OCI-LY1 (cell line): ENCODE results near the gene AIRE.
"Not testable (repeated sequence)": the region's sequence is repeated elsewhere in the genome, so short reads cannot be mapped to it uniquely, and the experiment has no call there.

Source experiments
- H2AFZ ChIP-seq: fragments of 200-600 bp; sonication (generic), shearing (Covaris generic); 2 replicates; pipeline ENCODE4 v1.6.0; 2014; ENCODE audit warnings: antibody characterized with exemption, mild to moderate bottlenecking, low read length
- H3F3A ChIP-seq: fragments of 200-600 bp; sonication (generic), shearing (Covaris generic); 2 replicates; pipeline ENCODE4 v1.6.0; 2014; ENCODE audit warnings: mild to moderate bottlenecking, antibody characterized with exemption, low read length, moderate library complexity; ENCODE audit not compliant: insufficient read depth
- H3K27ac ChIP-seq: fragments of 200-600 bp; sonication (generic); 2 replicates; pipeline ENCODE4 v1.5.1; 2014; ENCODE audit warnings: low read length, mixed run types, mild to moderate bottlenecking, low read depth; ENCODE audit not compliant: poor library complexity, severe bottlenecking
- H3K27me3 ChIP-seq: fragments of 200-600 bp; sonication (generic); 2 replicates; pipeline ENCODE4 v1.6.0; 2014; ENCODE audit warnings: antibody characterized with exemption, mild to moderate bottlenecking, low read length, moderate library complexity; ENCODE audit not compliant: insufficient read depth
- H3K36me3 ChIP-seq: fragments of 200-600 bp; sonication (generic); 2 replicates; pipeline ENCODE4 v1.6.1; 2014; ENCODE audit warnings: mild to moderate bottlenecking, antibody characterized with exemption, low read length, moderate library complexity, mixed read lengths; ENCODE audit not compliant: insufficient read depth
- H3K4me1 ChIP-seq: fragments of 200-600 bp; sonication (generic); 2 replicates; pipeline ENCODE4 v1.5.1; 2014; ENCODE audit warnings: mild to moderate bottlenecking, low read length, moderate library complexity; ENCODE audit not compliant: insufficient read depth, severe bottlenecking
- H3K4me2 ChIP-seq: fragments of 200-600 bp; sonication (generic), shearing (Covaris generic); 2 replicates; pipeline ENCODE4 v1.6.1; 2014; ENCODE audit warnings: low read length
- H3K4me3 ChIP-seq: fragments of 200-600 bp; sonication (generic); 2 replicates; pipeline ENCODE4 v1.5.1; 2014; ENCODE audit warnings: low read length, low read depth, mild to moderate bottlenecking, mixed read lengths; ENCODE audit not compliant: poor library complexity, severe bottlenecking
- H3K79me2 ChIP-seq: fragments of 200-600 bp; shearing (Covaris generic); 2 replicates; pipeline ENCODE4 v1.6.1; 2016; ENCODE audit warnings: mixed run types, low read length, mixed read lengths; ENCODE audit not compliant: insufficient read depth
- H3K9ac ChIP-seq: fragments of 200-600 bp; sonication (generic), shearing (Covaris generic); 2 replicates; pipeline ENCODE4 v1.6.1; 2014; ENCODE audit warnings: mild to moderate bottlenecking, low read length, mixed read lengths
- H3K9me2 ChIP-seq: fragments of 200-600 bp; sonication (generic), shearing (Covaris generic); 2 replicates; pipeline ENCODE4 v1.6.1; 2014; ENCODE audit warnings: low read depth, mild to moderate bottlenecking, low read length, mixed read lengths
- H3K9me3 ChIP-seq: fragments of 200-600 bp; shearing (Covaris generic); 2 replicates; pipeline ENCODE4 v1.6.1; 2014; ENCODE audit warnings: low read length, mixed read lengths
- H4K20me1 ChIP-seq: fragments of 200-600 bp; sonication (generic), shearing (Covaris generic); 2 replicates; pipeline ENCODE4 v1.6.0; 2016; ENCODE audit warnings: mild to moderate bottlenecking, low read length; ENCODE audit not compliant: insufficient read depth
- CTCF ChIP-seq: fragments of 200-600 bp; sonication (generic), shearing (Covaris generic); IDR thresholded peaks from 2 replicates; pipeline ENCODE4 v1.5.1; 2017; ENCODE audit warnings: mild to moderate bottlenecking, antibody characterized with exemption, low read length, moderate library complexity, mixed read lengths
- EZH2 ChIP-seq: fragments of 200-600 bp; sonication (generic), shearing (Covaris generic); IDR thresholded peaks from 2 replicates; pipeline ENCODE4 v1.8.0; 2017; ENCODE audit warnings: borderline replicate concordance, mixed run types, mild to moderate bottlenecking, antibody characterized with exemption, low read length, moderate library complexity, mixed read lengths

Gene AIRE

GRCh38 chr21:44249204-44250037 is 36.3 kb upstream of the AIRE start:
- H2AFZ ChIP-seq, H3K4me2 ChIP-seq, H3K4me1 ChIP-seq, H3K9me3 ChIP-seq, H3K4me3 ChIP-seq, H3K36me3 ChIP-seq, H3K9me2 ChIP-seq, H3K9ac ChIP-seq, H4K20me1 ChIP-seq, H3K79me2 ChIP-seq, H3K27ac ChIP-seq, H3F3A ChIP-seq, H3K27me3 ChIP-seq: not testable (repeated sequence)

- Histone ChIP-seq H3K9me3 (no peaks in the 10 kb centered on the region), H3K79me2 (no peaks in the 10 kb centered on the region), H4K20me1 (no peaks in the 10 kb centered on the region), H3K27ac (no peak overlapping the region), H2AFZ (no peak overlapping the region), H3K4me2 (no peak overlapping the region), H3K4me1 (no peaks in the 10 kb centered on the region), H3K27me3 (peaks cover 10% of the 10 kb centered on the region), H3K36me3 (no peaks in the 10 kb centered on the region), H3F3A (no peaks in the 10 kb centered on the region), H3K9ac (no peak overlapping the region), H3K4me3 (no peak overlapping the region), H3K9me2 (no peaks in the 10 kb centered on the region)
- TF ChIP-seq CTCF (no peak), EZH2 (no peak)
These were observed 31.6 kb upstream of the AIRE start for GRCh38 chr21:44253832-44254710.

GRCh38 chr21:44255511-44255981 is 30.1 kb upstream of the AIRE start:
- H3K4me2 ChIP-seq: no peak overlapping the region
- H3K79me2 ChIP-seq: no peaks in the 10 kb centered on the region
- no peaks in the 10 kb centered on the region for H3K4me1 ChIP-seq
- no peak overlapping the region for H3K9ac ChIP-seq
- H3K9me2 ChIP-seq: no peaks in the 10 kb centered on the region
- H3K27me3 ChIP-seq: peaks cover 17% of the 10 kb centered on the region
- H4K20me1 ChIP-seq: no peaks in the 10 kb centered on the region
- TF ChIP-seq CTCF (no peak), EZH2 (no peak)
- H3F3A ChIP-seq: no peaks in the 10 kb centered on the region
- H3K27ac ChIP-seq: no peak overlapping the region
- H3K36me3 ChIP-seq: no peaks in the 10 kb centered on the region
- no peak overlapping the region for H2AFZ ChIP-seq
- no peaks in the 10 kb centered on the region for H3K9me3 ChIP-seq
- H3K4me3 ChIP-seq: no peak overlapping the region
